ENCODE measurements around the gene CHD6. TPM values are rescaled to one million over a fixed set of nuclear protein-coding genes. Genes with fewer than 3 reads are reported as not detected.

The CHD6 gene
- polyA plus RNA-seq, 1 donor: 20.5 TPM

DNA sequence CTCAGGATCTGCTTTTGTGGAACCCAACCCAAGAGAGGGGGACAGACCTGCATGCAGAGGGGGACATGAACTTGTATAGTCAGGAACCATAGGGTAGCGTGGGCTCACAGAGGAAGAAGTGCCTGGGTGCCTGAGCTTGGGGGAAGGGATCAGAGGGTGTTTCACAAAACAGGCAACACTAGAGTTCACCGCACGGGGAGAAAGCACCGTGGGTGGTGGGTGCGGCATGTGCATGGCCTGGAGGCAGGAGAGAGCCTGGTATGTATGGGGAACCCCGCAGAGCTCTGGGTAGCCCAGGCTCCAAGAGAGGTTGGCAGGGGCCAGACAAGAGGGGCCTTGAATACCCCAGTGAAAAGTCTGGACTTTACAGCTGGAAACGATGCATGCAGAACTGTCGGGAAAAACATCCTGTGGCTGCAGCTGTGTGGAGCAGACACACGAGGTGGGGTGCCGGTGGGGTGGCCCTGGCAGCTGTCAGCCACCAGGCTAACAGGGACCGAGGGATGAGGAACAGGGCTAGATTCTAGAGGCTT lies 244.9 kb downstream of the CHD6 start:
- no peak for DNase-seq (ENCODE audit: low read depth)

DNA sequence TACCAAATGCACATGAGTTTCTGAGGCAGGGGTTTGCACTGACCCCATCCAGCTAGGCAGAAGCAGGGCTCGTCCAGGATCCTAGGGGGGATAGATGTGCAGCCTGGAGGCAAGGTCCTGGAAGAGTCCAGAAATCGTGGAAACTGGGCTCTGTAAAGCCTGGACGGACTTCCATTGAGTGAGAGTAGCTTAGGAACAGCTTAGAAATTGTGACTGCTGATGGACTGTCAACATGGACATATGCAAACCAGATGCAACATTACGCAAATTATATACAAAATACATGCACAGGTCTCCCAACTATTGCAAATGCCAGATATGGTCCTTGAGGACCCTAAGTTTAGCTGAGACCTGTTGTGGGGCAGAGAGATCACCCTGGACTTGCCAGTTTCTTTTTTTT lies 246.8 kb downstream of the CHD6 start:
- no peak for DNase-seq (ENCODE audit: low read depth)

DNA sequence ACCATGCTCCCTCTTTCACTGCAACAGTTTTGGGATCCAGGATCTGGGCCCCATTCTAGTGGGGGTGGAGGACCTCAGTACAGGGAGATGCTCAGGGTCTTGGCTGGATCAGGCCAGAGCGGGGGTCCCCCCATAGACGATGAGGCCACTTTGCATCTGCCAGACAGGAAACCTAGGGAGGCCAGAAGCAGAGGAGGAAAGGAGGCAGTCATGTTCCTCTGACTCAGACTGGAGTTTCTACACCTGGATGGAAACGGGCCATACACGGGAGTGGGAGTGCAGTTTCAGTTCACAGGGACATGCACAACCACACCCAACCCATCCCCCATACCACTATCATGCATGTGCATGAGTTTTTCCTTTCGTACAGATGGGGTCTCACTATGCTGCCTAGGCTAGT lies 248.0 kb downstream of the CHD6 start:
- DNase-seq (ENCODE audit: low read depth): no peak

DNA sequence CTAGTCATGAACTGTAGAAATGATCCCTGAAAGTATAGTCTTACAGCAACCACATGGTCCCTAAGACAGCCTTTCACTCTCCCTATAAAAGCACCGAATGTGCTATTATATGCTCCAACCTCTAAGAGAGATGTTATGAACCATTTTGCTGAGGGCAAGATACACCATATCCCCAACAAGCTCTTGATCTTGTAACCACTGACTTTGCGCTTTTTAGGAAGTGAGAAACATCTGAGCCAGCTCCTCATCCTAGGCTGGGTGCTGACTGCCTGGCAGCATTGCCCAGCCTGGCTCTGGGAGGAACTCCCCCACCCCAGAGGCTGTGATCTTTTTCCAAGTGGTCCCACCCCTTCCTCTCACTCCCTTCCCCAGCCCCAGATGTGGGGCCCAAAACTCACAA lies 248.5 kb downstream of the CHD6 start:
- DNase-seq (ENCODE audit: low read depth): no peak

DNA sequence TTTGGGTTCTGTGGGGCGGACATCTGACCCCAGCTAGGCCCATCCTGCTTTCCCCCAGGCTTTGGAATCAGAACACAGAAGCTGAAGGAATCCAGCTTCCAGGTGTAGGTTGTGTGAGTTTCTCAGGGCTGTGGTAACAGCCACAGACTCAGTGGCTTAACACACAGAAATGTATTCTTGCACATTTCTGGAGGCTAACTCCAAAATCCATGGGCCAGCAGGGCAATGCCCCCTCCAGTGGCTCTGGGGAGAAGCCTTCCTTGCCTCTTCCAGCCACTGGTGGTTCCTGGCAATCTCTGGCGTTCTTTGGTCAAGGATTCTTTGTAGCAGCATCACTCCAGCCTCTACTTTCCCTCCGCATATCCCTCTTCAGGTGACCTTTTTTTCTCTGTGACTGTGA lies 250.2 kb downstream of the CHD6 start:
- DNase-seq (ENCODE audit: low read depth): no peak

DNA sequence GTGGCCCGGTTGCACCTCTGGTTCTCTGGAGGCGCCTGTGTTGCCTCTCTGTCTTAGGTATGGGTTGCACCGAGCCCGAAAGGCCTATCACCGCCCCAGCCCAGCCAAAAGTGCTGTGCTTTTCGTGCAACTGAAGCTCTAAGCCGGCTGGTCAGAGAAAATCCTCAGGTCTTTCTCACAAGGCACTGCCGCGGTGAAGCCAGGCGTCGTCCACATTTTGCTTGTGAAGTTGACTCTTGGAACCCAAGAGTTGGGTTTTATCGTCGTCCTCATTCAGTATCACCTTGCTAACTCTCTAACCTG lies 250.8 kb downstream of the CHD6 start:
- no peak for DNase-seq (ENCODE audit: low read depth)

DNA sequence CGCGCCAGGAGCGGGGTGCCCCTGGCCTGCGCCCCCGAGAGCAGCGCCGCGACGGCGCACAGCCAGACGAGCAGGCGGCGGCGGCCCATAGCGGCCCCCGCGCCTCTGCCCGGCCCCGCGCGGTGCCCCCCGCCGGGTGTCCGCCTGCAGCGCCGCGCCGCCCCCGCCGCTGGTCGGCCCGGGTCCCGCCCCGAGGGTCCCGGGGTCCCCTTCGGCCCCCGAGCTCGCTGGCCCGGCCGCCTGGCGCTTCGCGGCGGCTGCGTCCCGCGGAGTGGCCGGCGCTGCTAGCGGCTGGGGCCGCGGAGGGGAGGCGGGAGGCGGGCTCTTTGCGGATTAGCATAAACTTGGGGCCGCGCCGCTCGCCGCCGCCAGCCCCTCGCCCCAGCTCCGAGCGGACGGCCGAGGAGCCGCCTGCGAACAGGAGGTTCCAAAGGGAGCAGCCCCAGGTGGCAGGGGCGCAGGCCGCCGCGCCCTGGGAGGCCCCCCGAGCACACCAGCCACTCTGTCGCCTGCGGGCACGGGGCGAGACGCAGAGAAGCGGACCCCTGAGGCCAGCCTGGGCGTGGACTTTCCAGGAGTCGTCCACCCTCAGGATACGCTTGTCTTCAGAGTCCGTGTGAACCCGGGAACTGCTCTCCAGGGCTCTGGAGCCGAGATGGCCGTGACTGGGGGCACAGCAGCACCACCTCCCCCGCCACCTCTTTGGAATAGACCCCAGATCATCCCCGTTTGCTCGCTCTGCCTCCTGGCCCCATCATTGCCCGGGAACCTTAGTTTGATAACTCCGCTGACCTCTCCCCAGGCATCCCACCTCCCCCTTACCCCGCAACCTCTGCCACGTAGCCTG lies 251.4 kb downstream of the CHD6 start, which contains the start of gene EMILIN3:
TSS of gene EMILIN3 (minus strand) at position 273 of the 847 bp plus-strand sequence. CDS start at position 89, 184 bp downstream.
- no peak for DNase-seq (ENCODE audit: low read depth)

DNA sequence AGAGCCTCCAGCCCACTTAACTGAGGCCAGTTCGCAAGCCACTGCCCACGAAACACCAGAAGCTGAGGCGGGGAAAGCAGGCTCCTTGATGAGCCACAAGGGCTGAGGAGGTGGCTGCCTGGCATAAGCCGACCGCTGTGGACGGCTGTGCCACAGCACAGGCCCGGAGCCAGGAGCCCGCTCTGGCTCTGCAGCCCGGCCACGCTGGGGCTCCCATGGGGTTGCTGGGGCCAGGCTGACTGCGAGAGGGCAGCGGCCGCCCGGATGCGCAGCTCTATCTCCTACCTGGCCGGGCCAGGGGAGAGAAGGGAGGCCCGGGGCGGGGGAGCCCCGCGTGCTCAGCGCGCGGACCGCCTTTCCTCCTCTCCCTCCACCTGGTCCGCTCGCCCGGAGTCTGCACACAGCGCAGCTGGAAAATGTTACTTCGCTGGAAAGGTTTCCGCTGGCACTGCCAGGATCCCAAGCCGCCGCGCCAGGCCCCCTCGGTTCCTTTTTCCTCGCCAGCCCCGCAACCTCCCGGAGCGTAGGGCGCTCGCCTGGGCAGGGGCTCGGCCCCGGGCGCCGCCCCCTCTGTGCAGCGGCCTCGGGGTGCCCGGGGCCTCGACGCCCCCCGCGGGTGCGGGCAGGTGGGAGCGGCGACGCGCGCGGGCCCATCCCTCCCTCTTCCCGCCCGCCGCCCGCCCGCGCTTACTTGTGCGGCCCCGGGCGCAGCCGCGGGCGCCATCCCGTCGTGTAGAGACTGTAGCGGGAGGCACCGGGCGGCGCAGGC lies 252.2 kb downstream of the CHD6 start:
- DNase-seq (ENCODE audit: low read depth): no peak

DNA sequence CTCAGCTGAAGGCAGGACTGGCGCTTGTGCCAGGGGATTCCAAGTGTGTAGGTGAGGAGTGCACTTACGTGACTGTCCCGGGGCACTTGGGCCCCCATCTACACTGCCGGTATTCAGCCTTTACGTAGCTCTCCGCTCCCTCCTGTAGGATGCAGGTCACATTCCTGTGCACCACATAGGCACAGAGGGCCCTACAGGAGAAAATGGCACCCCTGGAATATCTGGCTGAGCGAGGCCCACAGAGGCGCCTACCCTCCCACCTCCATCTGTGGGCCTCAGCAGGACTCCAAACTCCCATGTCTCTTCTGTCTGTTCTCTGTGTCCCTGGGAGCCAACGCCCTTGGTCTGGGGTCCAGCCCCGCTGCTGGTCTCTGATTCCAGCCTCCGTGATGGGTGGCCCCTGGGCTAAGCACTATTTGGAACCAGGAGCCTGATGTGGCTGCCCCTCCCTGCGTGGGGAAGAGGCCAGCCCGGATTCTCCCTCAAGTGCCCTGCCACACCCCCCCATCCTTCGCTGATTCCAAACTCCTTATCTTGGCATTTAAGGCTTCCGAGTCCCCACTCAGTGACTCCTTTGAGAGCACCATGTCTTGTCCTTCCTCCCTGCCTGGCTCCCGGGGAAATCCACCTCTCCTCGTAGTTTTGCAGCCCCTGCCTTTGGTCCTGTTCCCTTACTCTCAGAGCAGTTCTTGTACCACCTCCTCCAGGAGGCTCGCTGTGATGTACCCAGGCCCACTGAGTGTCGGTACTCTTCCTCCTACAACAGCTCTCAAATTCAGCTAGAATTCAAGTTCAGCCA lies 253.0 kb downstream of the CHD6 start:
- DNase-seq (ENCODE audit: low read depth): no peak

DNA sequence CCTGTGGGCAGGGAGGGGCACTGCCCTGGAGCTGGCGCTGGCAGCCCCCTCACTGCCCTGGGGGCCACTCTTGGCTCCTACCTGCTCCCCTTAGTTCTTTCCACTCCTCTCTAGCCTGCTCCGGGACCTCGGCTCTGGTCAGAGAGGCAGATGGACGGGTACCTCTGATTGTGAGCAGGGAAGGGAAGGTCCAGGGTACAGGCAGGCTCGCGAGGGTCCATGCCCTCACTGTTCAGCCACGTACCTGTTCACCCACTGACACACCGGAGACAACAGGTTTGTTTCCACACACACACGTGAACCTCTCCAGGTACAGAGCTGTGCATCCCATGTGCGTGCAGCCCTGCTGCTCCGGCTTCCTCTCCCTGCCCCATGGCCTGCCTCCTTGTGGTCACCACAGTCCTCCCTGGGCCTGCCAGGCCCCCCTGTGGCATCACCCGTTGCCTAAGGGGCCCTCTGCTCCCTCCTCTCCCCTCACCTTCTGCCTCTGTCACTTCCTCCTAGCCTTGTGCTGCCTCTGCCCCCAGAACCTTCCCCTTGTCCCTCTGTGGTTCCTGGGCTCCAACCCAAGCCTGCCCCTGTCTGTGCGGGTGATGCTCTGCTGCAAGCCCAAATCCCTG lies 253.8 kb downstream of the CHD6 start:
- no peak for DNase-seq (ENCODE audit: low read depth)

DNA sequence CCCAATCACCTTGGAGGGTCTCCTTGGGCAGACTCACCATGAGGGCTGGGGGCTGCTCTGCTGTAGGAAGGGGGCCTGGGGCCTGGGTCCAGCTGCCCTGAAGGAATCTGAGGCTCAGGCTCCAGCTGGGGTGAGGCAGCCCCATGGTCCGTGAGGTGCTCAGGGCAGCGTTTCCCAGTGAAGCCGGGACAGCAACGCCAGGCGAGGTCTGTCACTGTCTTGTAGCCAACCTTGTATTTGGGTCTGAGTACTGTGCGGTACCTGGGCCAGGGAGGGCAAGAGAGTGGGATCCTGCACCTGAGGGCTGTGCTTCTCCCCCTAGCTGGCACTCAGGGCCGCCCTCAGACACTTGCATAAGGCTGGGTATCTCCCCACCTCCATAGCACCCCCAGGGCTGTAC lies 254.6 kb downstream of the CHD6 start:
- no peak for DNase-seq (ENCODE audit: low read depth)

DNA sequence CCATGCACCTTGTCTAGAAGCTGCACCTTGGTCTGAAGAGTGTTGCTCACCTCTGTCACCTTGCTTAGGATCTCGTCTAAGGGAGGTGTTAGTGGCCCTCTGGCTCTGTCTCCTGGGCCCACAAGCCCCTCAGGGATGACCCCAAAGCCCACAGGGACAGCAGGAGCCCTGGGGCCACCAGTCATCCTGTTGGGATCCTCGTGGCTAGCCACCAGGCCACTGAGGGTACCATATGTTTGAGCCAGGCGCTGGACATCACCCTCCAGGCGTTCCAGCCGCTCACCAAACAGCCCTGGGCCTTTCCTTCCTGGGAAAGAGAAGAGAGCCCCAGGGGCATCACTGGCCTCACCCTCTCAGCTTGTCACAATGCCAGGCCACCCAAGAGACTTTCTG lies 255.4 kb downstream of the CHD6 start:
- no peak for DNase-seq (ENCODE audit: low read depth)

DNA sequence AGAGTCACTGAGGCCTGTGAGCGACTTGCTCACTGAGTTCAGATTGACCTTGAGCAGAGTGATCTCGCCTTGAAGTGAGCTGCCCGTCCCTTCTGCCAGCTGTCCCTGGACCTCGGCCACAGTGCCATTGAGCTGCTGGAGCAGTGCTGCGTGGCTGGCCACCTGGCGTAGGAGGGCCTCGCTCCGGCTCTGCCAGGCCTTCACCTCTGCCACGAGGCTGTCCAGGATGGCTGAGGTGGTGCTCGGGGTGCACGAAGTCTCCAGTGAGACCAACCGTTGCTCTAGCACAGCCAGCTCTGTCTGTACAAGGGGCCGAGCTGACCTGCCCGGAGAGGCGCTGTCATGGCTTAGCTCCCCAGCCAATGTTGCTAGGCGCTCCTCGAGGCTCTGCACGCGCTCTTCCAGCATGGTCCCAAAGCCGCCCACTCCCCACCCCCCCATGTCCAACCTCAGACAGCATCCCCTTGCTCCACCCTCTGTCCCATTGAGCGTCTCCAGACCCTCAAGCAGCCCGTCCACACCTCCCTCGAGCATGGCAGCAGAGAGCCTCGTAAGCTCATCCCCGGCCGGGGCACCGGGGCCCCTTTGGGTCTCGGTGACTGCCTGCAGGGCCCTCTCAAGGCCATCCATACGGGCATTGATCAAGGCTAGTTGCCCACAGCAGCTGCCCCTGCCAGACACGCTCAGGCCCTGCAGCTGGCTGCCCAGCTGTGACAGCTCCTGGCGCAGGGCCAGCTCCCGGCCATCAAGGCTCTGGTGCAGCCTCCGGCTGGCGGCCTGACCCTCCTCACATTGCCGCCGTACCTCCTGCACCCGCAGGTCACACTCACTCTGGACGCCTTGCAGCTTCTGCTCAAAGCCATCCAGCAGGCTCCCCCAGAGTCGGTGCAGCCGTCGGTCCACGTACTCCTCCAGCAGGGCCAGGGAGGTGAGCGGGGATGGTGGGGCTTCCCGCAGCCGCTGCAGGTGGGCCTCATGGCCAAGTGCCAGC lies 256.1 kb downstream of the CHD6 start:
- DNase-seq (ENCODE audit: low read depth): no peak

DNA sequence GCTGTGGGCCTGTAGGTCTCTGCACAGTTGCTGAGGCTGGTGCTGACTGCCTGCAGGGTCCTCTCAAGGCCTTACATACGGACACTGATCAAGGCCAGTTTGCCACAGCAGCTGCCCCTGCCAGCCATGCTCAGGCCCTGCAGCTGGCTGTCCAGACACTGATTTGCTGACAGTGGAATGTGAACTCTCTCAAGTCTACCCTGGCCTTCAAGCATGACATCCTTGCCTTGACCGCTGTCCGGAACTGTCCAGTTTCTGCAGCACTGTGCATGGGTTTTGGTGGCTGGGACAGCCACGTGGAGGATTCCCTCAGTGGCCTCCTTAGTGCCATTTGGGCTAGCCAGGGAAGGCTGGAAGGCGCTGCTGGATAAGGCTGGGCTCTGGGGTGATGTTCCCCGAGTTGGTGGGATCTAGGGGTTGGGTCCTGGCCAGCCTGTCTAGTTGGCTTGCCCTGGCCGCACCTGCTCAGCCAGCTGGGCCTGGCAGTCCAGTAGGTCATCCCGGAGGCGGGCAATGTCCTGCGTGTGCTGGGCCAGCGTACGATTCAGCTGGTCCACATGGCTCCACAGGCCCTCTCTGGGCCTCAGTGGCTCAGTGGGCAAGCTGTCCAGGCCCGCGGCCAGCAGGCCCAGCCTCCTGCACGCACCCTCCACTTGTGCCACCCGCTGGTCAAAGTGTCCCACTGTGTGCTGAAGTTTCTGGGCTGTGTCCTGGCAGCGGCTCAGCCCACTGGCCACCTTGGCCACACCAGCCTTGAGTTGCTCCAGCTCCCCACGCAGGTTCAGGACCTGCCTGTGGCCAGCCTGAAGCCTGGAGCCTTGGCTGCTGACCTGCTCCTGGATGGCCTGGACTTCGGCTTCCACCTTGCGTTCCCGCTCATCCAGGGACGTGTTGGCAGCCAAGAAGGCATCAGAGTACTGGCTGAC lies 257.1 kb downstream of the CHD6 start:
- DNase-seq (ENCODE audit: low read depth): no peak

DNA sequence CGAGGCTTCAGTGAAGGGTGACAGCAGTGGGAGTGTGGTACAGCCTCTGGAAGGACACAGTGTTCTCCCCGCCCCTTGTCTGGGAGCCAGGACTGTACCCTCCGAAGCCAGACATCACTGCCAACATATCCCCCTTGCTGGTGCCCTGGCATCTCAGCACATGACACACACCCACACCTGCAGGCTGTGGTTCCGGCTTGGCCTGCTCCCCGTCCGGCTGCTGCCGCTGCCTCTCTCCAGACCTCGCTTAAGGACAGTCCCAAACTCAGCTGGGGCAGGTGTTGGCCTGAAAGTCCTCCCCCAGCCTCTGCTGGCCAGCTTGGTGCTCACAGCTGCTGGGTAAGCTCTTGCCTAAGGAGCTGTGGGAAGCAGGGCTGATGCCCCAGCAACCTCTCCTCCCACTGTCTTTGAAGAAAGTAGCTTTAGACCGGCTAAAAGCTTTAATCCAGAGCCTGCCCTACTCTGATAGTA lies 258.6 kb downstream of the CHD6 start:
- DNase-seq (ENCODE audit: low read depth): no peak

DNA sequence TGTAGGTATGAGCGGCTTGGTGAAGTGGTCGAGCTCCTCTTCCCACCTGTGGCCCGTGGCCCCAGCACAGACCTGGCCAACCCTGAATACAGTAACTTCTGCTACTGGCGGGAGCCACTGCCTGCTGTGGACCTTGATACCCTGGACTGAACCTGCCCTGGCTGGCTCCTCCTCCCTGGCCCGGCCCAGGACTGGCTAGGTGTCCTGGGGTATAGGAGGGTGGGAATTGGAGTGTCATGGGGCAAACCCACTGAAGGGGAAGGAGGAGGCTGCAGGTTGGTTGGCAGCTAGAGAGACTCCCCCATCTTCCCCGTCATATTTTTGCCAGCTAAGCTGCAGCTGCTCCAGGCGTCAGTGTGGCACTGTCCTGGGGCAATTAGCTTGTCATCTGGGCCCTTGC lies 259.5 kb downstream of the CHD6 start:
- DNase-seq (ENCODE audit: low read depth): no peak

DNA sequence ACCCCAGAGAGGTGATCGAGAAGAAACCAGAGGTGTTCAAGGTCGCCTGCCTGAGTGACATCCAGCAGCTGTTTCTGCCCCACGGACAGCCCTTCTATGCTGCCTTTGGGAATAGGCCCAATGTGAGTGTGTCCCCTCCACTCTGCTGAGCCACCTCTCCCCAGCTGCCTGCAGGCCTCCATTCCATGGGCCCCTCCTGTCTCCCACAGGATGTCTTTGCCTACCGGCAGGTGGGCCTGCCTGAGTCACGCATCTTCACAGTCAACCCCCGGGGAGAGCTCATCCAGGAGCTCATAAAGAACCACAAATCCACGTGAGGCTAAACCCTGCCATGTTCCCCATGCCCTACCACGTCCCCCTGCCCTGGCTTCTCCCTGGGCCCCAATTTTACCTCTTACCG lies 259.9 kb downstream of the CHD6 start:
- no peak for DNase-seq (ENCODE audit: low read depth)

DNA sequence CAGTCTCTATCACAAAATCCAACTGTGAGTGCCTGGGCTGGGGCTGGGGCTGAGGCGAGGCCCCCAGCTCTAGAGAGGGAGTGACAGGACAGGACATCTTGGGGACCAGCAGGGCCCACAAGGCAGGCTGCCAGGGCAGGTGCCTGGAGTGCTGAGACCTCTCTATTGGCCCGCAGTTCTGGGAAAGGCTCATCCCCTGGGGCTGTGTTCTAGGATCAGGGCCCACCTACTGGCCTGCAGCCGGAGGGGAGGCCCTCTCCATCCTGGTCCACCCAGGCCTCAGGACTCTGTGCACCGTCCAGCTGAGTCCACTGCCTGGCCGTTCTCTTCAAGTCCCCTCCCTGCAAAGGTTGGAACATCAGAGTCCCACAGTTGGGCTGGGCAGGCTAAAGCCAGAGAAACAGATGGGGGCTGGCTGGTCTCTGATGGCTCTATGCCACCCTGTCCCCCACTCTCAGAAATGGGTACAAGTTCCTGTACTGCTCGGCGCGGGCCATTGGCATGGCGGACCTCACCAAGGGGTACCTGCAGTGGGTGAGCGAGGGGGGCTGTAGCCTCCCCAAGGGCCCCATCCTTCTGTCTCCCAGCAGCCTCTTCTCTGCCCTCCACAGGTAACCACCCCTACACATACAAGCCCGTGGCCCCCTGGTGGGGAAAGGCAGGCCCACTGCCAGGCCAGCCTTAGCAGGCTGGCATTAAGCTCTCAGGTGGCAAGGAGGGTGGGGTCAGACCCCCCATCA lies 260.6 kb downstream of the CHD6 start:
- no peak for DNase-seq (ENCODE audit: low read depth)

DNA sequence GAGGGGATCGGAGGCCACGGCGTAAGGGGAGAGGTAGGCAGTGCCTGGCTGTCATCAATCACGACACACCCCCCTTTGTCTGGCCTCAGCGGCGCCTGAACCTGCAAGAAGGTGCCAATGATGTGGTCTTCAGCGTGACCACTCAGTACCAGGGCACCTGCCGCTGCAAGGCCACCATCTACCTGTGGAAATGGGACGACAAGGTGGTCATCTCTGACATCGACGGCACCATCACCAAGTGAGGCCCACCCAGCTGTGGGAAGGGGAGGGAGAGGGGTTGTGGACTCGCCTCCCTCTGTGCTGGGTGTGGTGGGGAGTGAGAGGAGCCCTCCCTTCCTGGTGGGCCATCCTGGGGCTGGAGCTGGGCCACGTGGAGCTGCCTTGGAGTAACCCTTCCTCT lies 261.2 kb downstream of the CHD6 start:
- no peak for DNase-seq (ENCODE audit: low read depth)
